Measurements from ENCODE around the gene PHLDA1. TPM values are rescaled to one million over a fixed set of nuclear protein-coding genes. Genes with fewer than 3 reads are reported as not detected.

PHLDA1 gene
- total and polyA plus RNA-seq, 2 donors (not counting 1 experiment from before 2014, with no cell fraction given) = 1.0 to 1.7 TPM

DNA sequence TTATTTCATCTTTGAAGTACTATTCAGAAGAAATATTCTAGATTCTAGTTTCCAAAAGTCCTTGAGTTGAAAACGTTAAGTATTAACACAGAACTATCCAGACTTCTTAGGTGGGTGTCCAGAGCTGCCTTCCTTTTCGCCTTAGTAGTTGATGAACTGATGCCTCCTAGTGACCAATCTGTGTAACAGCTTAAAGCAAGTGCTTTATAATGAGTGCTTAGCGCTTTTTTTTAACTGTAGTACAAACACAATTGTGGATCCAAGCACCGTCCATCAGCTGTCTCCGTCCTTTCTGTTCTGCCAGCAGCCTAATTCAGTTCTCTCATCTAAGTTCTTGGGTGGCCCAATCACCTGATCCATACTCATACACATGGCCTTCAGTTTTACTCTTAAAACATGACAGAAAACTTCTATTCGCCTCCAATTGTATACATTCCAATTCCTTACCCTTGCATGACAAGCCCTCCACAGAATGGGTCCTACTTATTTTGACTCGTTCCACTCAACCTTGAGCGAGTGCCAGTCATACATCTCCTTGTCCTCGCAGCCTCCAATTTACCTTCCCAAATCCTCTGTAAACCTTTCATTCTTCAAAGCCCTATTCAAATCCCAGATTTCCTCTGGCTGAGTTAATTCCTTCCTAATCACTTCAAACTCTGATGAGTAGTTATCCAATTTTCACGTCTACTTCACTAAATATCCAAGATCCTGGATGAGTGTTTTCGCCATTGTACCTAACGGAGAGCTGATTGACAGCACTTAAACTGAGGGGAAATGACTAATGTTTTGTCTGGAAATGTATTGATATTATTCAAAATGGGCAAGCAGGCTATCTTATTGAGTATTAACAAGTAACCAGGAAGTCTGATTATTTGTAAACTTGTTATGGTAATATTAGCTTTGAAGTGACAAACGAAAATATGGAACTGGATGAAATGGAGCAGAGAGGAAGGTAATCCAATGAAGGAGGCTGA lies 5.8 kb upstream of the PHLDA1 start:
- no peak overlapping the region for H3K4me2 ChIP-seq (replicated peaks; ENCODE audit: low read depth, low read length, poor library complexity, severe bottlenecking)
- H3K27ac Mint-ChIP-seq = no peak overlapping the region
- DNase-seq (peak; percentile 76), ATAC-seq (ENCODE audit: low read depth) (peak; percentile 71)
- H3K9me3 ChIP-seq (ENCODE audit: control extremely low read depth in 1 of 3, control insufficient read depth in 2 of 3, insufficient read depth in 1 of 3, low read length in 2 of 3) = no peaks in the 10 kb centered on the region
- POLR2A ChIA-PET = no interaction called here
- CTCF ChIA-PET = interaction anchor here (0.6 to 12.7 kb wide), 22 partner anchors 9 to 703 kb away, joined by 3 to 210 read pairs (median 4); partner anchors contain the start of genes GLIPR1L1, GLIPR1L2 and KRR1
- no peaks in the 10 kb centered on the region for H3K36me3 ChIP-seq (replicated peaks in 1 of 2; ENCODE audit: control extremely low read depth in 1 of 2, control insufficient read depth in 1 of 2, extremely low read depth in 1 of 2, insufficient read depth in 2 of 2, low read length in 1 of 2)
- H3K4me3 ChIP-seq (ENCODE audit: control extremely low read depth in 1 of 5, extremely low read depth in 1 of 5, insufficient read depth in 1 of 5, low read depth in 2 of 5, low read length in 4 of 5) = no peak overlapping the region
- no peak overlapping the region for H3K4me3 Mint-ChIP-seq
- no peaks in the 10 kb centered on the region for H3K9me3 Mint-ChIP-seq (ENCODE audit: insufficient read depth)
- H3K27ac ChIP-seq (ENCODE audit: low read length in 2 of 2) = no peak overlapping the region
- H3K79me2 ChIP-seq (ENCODE audit: control insufficient read depth, insufficient read depth, low read length) = no peaks in the 10 kb centered on the region
- intact Hi-C loops (cut with micrococcal nuclease) = loop anchor here (1.0 to 2.0 kb wide), 4 partner anchors 221 to 703 kb away; partner anchors contain the start of gene GLIPR1L1
- no peaks in the 10 kb centered on the region for H3K27me3 ChIP-seq (replicated peaks in 1 of 4; ENCODE audit: control extremely low read depth in 1 of 4, control insufficient read depth in 3 of 4, insufficient read depth in 4 of 4, low read length in 3 of 4)
- H3K9ac ChIP-seq (ENCODE audit: low read length) = no peak overlapping the region
- peaks cover 9% of the 10 kb centered on the region for H3K4me1 Mint-ChIP-seq
- WGBS (ENCODE audit: insufficient coverage) = 31% methylated on average over 7 of the region's 13 CpGs
- TF ChIP-seq, protein P1, sequence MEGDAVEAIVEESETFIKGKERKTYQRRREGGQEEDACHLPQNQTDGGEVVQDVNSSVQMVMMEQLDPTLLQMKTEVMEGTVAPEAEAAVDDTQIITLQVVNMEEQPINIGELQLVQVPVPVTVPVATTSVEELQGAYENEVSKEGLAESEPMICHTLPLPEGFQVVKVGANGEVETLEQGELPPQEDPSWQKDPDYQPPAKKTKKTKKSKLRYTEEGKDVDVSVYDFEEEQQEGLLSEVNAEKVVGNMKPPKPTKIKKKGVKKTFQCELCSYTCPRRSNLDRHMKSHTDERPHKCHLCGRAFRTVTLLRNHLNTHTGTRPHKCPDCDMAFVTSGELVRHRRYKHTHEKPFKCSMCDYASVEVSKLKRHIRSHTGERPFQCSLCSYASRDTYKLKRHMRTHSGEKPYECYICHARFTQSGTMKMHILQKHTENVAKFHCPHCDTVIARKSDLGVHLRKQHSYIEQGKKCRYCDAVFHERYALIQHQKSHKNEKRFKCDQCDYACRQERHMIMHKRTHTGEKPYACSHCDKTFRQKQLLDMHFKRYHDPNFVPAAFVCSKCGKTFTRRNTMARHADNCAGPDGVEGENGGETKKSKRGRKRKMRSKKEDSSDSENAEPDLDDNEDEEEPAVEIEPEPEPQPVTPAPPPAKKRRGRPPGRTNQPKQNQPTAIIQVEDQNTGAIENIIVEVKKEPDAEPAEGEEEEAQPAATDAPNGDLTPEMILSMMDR (IDR thresholded peaks at IDR 0.05) = peak; percentile 85
- no peak for TF ChIP-seq EZH2 (IDR thresholded peaks at IDR 0.05; ENCODE audit: borderline replicate concordance, insufficient read depth, low read depth, low read length, poor library complexity, severe bottlenecking)
- H3K4me1 ChIP-seq (ENCODE audit: control insufficient read depth in 2 of 2, insufficient read depth in 2 of 2, low read length in 2 of 2) = peaks cover 3 to 4% of the 10 kb centered on the region in 2 donors
- H3K27me3 Mint-ChIP-seq = no peaks in the 10 kb centered on the region
- no peak overlapping the region for H2AFZ ChIP-seq (ENCODE audit: insufficient read depth, low read depth, low read length, poor library complexity, severe bottlenecking)
- H4K20me1 ChIP-seq (ENCODE audit: control insufficient read depth, insufficient read depth, low read length, poor library complexity, severe bottlenecking) = no peaks in the 10 kb centered on the region

DNA sequence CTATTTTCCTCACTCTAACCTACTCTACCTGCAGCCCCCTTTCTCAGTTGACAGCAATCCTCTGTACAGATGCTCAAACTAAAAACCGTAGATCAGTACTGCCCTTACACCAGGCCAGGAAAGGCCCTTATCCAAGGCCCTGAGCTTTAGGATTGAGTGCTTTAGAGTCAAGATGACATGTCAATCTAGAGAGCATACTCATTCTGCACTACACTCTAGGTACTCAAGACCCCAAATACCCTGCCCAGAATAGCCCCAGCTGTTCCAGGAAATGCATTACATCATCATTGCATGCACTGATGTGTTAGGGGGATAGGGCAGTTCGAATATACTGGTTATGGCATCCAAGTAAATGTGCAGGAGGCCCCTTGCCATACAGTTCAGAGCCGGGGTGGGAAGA lies 3.5 kb upstream of the PHLDA1 start:
- Mint-ChIP-seq H3K27me3 (peaks cover 4% of the 10 kb centered on the region), H3K9me3 (ENCODE audit: insufficient read depth) (no peaks in the 10 kb centered on the region), H3K4me3 (no peak overlapping the region), H3K27ac (no peak overlapping the region), H3K4me1 (peaks cover 25% of the 10 kb centered on the region)
- DNase-seq = no peak
- Histone ChIP-seq H3K79me2 (ENCODE audit: control insufficient read depth, insufficient read depth, low read length) (no peaks in the 10 kb centered on the region), H3K4me3 (ENCODE audit: control extremely low read depth in 1 of 5, extremely low read depth in 1 of 5, insufficient read depth in 1 of 5, low read depth in 2 of 5, low read length in 4 of 5) (no peak overlapping the region), H3K9ac (ENCODE audit: low read length) (no peak overlapping the region), H3K9me3 (ENCODE audit: control extremely low read depth in 1 of 3, control insufficient read depth in 2 of 3, insufficient read depth in 1 of 3, low read length in 2 of 3) (no peaks in the 10 kb centered on the region), H3K4me2 (replicated peaks; ENCODE audit: low read depth, low read length, poor library complexity, severe bottlenecking) (no peak overlapping the region), H3K36me3 (replicated peaks in 1 of 2; ENCODE audit: control extremely low read depth in 1 of 2, control insufficient read depth in 1 of 2, extremely low read depth in 1 of 2, insufficient read depth in 2 of 2, low read length in 1 of 2) (no peaks in the 10 kb centered on the region), H4K20me1 (ENCODE audit: control insufficient read depth, insufficient read depth, low read length, poor library complexity, severe bottlenecking) (no peaks in the 10 kb centered on the region), H2AFZ (ENCODE audit: insufficient read depth, low read depth, low read length, poor library complexity, severe bottlenecking) (no peak overlapping the region), H3K27ac (ENCODE audit: low read length in 2 of 2) (no peak overlapping the region), H3K4me1 (ENCODE audit: control insufficient read depth in 2 of 2, insufficient read depth in 2 of 2, low read length in 2 of 2) (peaks cover 14 to 19% of the 10 kb centered on the region in 2 donors), H3K27me3 (replicated peaks in 1 of 4; ENCODE audit: control extremely low read depth in 1 of 4, control insufficient read depth in 3 of 4, insufficient read depth in 4 of 4, low read length in 3 of 4) (peaks cover 0 to 8% (median 2%) of the 10 kb centered on the region in 4 experiments)
- no peak for ATAC-seq (ENCODE audit: low read depth)
- CTCF ChIA-PET = interaction anchor here (0.8 to 12.7 kb wide), 3 partner anchors 11 to 508 kb away, joined by 3 to 210 read pairs (median 4); no protein-coding TSS in a partner anchor
- 75% methylated on average over 1 of the region's 3 CpGs for WGBS (ENCODE audit: insufficient coverage)
- TF ChIP-seq EZH2 (IDR thresholded peaks at IDR 0.05; ENCODE audit: borderline replicate concordance, insufficient read depth, low read depth, low read length, poor library complexity, severe bottlenecking) = no peak
- TF ChIP-seq, protein P1 (IDR thresholded peaks at IDR 0.05) = no peak
- intact Hi-C loops (cut with micrococcal nuclease) = no loop called here
- POLR2A ChIA-PET = no interaction called here
